Mesenteric fat pad (tissue), 1 donor: Measurements from ENCODE around the gene C8G. TPM values are rescaled to one million over a fixed set of nuclear protein-coding genes. Genes with fewer than 3 reads are reported as not detected.

Source experiments
- DNase-seq: peaks from one replicate; pipeline ENCODE4 v3.0.0-alpha.2; 2020; ENCODE audit warnings: low spot score
- total RNA-seq: library from RNA; stranded (reverse); fragmentation: NEBNext Ultra II Directional; extraction: Animal tissue kit (Norgen Biotek cat#: 25700); gene quantifications from one replicate; pipeline ENCODE4 v1.2.1, GENCODE V29; 2021
- donor health status: DM: yes; HTN: yes; CAD: no.

C8G gene
- total RNA-seq, 1 donor from 2014 or later = not detected

DNA sequence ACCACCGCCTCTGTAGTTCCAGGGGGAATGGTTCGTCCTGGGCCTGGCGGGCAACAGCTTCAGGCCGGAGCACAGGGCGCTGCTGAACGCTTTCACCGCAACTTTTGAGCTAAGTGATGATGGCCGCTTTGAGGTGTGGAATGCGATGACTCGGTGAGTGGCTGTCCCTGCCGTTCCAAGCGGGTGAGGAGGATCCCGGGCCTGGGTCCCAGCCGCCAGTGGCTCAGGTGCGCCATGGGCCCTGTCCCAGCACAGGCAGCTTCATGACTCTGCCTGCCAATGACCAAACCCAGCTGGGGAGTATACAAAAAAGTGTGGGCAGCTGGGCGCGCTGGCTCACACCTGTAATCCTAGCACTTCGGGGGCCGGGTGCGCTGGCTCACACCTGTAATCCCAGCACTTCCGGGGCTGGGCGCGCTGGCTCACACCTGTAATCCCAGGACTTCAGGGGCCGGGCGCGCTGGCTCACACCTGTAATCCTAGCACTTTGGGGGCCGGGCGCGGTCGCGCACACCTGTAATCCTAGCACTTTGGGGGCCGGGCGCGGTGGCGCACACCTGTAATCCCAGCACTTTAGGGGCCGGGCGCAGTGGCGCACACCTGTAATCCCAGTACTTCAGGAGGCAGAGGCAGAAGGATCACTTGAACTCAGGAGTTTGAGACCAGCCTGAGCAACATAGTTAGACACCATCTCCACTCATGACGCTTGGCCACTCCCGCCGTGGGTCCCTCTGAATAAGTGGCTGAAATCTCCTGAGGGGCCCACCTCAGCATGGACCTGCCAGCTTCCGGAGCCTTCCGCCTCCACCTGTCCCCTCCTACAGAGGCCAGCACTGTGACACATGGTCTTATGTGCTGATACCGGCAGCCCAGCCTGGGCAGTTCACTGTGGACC is 8.1 kb downstream of the C8G start:
- no peak for DNase-seq

DNA sequence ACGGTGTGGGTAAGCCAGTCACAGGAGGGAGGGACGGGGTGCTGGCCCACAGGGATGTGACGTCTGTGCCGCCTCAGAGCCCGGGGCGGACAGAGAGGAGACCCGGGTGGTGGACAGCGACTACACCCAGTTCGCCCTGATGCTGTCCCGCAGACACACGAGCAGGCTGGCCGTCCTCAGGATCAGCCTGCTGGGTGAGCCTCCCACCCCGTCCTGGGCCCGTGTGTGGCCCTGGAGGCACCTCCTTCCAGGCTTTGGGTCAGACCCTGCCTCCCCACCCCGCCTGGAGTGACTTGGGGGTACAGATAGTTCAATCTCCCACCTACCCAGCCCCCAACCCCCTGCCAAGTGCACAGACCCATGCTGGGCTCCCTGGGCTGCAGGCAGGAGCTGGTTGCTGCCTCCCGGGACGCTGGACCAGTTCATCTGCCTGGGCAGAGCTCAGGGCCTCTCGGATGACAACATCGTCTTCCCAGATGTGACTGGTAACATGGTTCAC is 8.8 kb downstream of the C8G start:
- DNase-seq = no peak

DNA sequence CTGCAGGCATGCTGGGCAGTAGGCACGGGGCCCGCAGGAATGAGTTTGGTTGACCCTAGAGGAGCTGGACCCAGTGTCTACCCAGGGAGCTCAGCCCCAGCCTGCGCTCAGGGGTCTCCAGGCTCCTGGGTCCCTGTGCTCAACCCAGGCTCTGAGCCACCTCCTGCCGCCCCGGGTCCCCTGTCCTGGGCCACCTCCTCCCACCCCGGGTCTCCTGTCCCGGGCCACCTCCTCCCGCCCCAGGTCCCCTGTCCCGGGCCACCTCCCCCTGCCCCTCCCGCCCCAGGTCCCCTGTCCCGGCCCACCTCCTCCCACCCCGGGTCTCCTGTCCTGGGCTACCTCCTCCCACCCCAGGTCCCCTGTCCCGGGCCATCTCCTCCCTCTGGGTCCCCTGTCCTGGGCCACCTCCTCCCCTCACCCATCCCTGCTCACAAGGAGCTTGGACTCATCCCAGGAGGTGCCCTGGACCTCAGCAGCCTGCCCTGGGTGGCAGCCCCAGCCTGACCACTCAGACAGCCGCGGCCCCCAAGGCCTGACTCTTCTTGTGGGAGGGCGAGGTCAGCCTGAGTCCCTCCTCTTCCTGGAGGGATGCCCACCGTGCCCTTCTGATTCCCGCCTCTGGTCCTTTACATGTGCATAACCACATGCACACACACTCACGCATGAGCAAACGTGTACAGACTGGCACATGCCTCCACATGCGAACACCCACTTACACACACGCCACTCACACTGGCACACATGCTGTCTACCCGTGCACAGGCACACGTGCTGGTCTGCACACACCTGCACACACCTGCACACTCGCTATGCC is 9.4 kb downstream of the C8G start:
- DNase-seq = no peak

DNA sequence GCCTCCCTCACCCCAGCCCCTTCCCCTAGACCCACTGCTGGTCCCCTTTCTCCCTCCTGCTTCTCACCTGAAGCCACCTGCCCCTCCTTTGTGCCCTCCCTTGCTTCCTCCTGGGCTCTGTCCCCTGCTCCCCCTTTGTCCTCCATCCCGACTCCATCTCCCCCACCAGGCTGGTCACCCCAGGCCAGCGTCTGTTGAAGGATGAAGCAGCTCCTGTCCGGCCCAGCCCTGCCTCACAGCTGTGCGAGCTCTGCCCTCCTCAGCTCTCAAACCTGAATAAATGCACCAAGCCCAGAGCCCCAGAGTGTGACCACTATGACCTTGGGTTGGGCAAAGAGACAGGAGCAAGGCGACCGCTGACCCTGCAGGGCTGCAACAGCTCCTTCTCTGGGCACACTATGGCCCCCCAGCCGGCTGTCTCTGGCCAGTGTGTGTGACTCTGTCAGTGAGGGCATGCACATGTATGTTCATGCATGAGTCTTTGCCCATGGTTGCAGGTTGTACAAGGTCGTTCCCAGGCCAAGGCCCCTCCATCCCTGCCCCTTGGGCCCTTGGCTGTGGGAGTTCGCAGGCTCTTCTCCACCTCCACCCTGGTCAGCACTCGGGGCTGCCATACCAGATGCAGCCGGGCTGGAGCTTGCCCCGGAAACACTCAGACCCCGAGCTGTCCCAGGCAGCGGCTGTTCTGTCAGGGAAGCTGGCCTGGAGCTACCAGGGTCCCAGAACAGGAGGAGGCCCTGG is 10.3 kb downstream of the C8G start:
- DNase-seq = no peak

DNA sequence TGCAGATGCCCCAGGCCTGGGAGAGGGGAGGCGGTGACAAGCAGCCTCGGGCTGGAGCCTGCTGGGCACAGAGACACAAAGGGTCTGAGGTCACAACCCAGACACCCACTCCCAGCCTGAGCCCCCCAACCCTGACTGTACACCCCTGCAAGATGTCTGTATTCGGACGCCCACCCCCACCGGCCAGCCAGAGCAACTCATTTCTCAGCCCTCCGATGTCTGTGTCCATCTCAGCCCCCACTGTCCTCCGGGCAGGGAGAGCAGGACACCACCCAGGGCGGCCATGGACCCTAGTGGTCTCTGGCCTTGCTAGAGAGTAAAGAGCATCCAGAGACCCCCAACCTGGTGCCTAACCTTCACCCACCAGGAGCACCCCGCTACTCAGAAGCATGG is 10.9 kb downstream of the C8G start:
- no peak for DNase-seq

DNA sequence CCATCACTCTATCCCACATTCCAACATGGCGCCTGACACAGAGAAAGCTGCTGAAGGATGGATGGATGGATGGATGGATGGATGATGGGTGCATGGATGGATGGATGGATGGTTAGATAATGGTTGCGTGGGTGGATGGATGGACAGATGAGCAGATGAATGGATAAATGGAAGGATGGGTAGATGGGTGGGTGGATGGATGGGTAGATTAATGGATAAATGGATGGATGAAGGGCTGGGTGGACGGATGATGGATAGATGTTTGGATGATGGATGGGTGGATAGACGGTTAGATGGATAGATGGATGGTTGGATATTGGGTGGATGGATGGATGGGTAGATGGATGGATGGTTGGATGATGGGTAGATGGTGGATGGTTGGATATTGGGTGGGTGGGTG is 11.6 kb downstream of the C8G start:
- DNase-seq = no peak

DNA sequence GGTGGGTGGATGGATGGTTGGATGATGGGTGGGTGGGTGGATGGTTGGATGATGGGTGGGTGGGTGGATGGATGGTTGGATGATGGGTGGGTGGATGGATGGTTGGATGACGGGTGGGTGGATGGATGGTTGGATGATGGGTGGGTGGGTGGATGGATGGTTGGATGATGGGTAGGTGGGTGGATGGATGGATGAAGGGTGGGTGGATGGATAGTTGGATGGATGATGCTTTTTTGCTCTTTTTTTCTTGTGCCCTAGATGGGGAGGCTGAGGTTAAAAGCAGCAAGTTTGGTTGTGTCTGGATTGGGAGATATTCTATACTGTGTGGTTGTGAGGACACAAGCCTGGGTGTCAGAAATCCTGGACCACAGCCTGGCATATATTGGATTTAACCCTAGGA is 12.4 kb downstream of the C8G start:
- DNase-seq = no peak

DNA sequence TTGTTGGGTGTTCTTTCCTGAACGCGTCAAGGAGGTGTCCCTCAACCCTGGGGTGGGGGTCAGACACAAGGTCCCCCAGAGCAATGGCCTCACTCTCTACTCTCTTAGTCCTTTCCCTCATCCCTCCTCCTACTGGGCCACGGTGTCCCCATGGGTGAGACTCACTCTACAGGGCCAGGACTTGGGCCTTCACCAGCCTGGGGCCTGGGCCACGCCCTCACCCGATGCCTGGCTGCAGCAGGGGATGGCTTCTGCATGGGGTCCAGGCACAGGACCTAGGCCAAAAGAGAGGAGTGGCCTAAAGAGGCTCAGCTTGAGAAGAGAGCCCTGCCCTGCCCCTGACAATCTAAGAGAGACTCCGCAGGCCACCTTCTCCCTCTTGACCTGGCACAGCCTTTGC is 12.9 kb downstream of the C8G start:
- DNase-seq = no peak

DNA sequence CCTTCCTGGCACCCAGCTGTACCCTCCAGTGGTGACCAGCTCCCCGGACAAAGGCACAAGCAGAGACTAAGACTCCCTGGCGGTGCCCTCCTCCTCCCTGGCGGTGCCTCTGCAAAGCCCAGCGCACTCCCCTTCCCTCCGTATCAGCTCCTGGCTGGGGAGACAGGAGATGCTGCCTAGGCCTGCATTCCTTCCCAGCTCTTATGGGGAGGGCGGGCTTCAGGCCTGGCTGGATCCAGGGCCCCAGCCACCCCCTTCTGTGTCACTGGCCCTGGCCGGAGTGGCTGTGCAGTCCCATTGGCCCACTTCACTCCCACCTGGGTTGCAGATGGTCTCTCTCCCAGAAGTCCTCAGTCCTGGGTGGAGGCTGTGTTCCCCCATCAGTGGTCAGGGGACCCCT is 13.4 kb downstream of the C8G start:
- no peak for DNase-seq

DNA sequence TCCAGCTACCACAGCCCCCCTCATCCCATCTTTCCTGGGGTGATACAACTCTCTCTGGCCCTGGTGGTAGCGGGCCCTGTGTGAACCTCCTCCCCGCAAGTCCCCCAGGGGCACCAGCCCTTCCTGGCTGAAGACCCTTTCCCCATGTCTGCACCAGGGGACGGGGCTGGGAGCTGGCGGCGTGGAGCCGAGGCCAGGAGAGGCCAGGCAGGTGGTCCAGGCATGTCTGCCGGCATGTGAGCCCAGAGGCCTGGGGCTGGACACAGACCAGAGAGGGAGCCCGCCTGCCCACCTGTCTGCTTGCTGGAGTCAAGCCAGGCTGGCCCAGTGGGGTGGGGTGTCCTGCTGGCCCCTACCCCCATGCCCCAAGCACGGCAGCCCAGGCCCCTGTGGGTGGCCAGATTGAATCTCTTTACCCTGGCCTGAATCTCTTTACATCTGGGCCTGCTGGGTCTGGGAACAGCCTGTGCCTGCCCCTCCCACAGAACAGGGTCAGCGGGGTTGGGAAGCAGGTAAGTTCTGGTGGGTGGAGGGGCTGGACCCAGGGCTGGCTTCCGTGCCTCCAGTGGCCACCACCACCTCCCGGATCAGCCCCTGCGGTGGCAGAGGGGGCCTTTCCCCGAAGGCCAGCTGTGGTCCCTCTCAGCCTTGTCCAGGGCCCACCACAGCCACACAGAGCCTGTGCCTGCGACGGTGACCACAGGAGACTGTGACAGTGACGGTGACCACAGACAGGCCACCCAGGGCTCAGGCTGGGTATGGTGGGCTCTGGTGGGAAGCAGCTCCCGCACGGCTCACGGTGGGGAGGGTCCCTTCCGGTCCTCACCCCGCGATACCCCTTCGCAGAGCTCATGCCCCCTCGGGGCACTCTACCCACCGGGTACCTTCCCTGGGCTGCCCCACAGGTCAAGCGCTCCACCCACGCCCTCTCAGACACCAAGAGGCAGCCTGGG is 14.1 kb downstream of the C8G start:
- DNase-seq = no peak

DNA sequence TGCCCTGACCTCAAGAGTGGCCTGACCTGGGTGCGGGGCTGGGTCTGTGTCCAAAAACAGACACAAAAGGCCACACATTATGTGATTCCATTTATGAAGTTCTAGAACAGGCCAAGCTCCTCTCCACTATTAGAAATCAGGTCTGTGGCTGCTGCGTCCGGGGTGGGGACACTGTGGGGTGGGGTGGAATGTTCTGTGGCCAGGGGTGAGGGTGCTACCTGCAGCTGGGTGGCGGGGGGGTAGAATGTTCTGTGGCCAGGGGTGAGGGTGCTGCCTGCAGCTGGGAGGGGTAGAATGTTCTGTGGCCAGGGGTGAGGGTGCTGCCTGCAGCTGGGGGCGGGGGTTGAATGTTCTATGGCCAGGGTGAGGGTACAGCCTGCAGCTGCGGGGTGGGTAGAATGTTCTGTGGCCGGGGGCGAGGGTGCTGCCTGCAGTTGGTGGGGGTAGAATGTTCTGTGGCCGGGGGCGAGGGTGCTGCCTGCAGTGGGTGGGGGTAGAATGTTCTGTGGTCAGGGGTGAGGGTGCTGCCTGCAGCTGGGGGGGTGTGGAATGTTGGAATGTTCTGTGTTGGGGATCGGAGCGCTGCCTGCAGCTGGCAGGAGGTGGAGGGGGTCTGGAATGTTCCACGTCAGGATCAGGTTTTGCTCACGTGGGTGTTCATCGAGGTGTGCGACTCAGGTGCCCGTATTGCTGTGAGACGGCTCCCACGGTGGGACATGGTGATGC is 15.3 kb downstream of the C8G start:
- no peak for DNase-seq

DNA sequence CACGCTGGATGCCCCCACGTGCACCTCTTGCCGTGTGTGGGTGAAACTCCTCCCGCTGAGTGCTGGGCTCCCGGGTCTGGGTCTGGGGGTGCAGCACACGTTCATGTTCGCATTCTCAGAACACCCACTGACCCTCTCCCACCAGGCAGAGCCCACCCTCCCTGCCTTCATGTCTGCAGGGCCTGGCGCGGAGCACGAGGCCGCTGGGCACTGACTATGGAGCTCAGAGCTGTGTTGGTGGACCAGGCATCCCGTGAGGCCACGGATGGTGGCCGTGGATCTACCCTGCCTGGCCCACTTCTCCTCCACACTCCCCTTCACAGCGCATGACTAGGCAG is 15.9 kb downstream of the C8G start:
- no peak for DNase-seq

DNA sequence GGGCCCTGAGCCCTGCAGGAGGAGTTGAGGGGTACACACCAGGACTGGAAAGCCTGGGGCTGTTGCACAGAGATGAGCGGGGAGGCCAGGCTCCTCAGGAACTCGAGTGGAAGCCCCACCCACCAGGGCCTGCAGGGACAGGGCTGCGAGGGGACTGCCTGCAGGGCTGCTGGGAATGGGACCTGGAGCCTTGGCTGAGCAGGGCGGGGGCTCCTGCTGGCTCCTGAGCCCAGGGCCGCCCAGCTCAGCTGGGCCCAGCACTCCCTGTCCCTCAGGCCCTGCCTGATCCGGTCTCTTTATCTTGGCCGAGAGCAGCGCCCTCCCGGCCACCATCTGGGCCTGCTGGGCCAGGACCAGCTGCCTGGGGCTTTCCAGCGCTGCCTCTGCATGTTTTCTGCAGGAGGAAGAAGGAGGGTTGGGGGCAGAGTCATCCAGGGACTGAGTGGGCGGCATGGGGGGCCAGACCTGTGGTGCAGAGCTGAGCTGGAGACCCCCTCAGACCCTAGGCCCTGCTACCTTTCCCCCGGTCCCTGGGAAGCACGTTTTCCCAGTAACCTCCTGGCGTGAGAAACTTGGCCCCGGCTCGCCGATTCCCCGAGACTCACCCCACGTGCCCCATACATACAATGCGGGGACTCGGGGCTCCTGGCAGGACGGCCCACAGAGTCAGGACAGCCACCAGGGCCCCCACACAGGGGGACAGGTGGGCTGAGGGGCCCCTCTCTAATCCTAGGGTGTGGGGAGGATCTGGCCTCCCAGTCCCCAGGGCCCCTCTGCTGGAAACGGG is 16.4 kb downstream of the C8G start:
- no peak for DNase-seq

DNA sequence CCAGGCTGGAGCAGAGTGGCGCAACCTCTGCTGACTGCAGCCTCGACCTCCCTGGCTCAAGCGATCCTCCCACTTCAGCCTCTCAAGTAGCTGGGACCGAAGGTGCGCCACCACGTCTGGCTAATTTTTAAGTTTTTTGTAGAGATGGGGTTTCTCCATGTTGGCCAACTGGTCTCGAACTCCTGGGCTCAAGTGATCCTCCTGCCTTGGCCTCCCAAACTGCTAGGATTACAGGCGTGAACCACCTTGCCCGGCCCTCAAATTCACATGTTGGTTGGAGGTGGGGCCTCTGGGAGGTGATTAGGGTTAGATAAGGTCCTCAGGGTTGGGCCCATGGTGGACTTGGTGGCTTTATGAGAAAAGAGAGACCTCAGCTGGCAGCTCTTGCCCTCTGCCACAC is 17.1 kb downstream of the C8G start:
- no peak for DNase-seq

DNA sequence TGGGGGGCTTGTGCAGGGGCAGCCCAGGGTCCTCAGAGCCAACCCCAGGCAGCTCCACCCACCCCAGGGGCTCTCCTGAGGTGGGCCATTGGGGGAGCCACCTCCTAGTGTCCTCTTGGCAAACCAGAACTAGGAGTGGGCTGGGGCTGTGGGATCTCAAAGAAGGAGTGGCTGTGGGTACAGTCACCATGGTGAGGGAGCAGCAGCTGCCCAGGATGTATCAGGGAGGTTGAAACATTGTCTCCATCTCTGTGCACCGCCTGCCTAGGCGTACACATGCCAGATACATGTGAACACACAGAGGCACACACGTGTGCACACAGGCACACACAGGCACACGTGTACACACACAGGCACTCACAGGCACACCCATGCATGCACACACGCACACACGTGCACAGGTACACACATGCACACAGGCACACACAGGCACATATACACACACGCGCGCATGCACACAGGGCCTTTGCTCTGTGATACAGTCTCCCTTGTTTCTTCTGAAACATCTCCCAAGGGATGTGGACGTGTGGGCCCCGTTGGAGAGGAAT is 17.7 kb downstream of the C8G start:
- no peak for DNase-seq

DNA sequence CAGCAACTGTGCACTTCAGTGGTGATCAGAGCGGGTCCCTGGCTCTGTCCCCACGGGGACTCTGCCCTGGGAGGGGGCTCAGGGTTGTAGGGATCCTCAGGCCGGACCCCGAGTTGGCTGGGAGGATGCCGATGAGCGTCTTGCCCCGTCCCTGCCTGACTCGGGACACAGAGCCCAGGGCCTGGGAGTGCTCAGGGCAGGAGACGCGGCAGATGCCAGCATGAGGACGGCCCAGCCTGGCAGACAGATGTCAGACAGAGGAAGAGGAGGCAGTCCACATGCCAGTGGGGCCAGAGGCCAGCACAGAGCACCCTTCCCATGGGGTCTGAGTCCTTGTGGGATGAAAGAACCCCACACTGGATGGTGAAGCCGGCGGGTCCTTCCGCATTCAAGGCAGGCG is 18.3 kb downstream of the C8G start:
- no peak for DNase-seq

DNA sequence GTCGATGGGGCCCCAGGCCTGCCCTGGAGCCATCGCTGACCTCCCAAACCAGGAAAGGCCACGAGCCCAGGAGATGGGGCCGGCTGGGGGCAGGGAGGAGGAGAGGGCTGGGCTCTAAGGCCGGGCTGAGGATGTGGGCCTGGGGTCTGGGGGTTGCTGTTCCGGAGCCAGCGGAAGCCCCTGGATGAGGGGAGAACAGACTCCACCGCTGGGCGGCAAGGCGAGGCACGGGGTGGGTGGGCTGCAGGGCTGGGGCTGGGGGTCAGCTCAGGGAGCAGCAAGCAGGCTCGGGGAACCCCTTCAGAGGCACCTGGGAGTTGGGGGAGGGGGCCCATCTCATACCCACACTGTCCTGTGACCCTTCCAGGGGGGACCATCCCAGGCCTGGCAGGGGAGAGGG is 18.7 kb downstream of the C8G start:
- DNase-seq = no peak

DNA sequence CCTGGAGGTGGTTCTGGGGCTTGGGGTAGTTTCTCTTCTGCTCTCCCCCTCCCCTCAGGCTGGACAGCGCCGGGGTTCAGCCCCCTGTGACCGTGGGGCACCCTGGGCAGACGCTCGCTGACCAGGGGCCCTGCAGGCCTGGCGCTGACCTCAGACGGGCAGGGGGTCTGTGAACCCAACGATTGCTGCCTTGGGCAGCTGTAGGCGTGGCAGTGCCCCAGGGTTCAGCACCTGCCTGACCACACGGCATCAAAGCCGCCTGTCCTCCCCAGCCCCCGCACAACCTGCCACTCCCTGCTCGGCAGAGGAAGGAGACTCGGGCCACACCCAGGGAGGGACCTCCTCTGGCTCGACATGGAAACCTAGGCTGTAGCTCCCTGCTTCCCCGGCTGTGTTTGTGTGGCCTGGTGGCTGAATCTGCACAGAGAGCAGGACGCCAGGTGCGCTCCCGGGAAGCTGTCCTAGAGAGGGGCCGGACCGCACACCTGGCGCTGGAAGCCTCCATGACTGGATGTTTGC is 19.2 kb downstream of the C8G start:
- no peak for DNase-seq
